Cardiac fibroblast (primary cell): ENCODE data around the gene TSFM.
A peak's percentile ranks its signal among the peaks of the same experiment; 100 is the strongest.

Source experiments
- DNase-seq, 2 donors: peaks; one replicate each; pipeline versions ENCODE4 v3.0.0 to v3.0.0-alpha.2; 2010; ENCODE audit warnings: low read depth in 2 of 2
- H3K4me3 ChIP-seq, 2 donors: replicated peaks in 1 of 2; 1 replicate in 1 of 2; 2 replicates in 1 of 2; pipeline ENCODE4 v1.5.1; 2011; ENCODE audit warnings: low read depth in 2 of 2, low read length in 2 of 2, mild to moderate bottlenecking in 2 of 2, moderate library complexity in 1 of 2
- CTCF ChIP-seq: IDR thresholded peaks from one replicate; pipeline ENCODE4 v1.5.1; 2011; ENCODE audit warnings: low read depth, mild to moderate bottlenecking, low read length, inconsistent platforms

The TSFM gene

DNA sequence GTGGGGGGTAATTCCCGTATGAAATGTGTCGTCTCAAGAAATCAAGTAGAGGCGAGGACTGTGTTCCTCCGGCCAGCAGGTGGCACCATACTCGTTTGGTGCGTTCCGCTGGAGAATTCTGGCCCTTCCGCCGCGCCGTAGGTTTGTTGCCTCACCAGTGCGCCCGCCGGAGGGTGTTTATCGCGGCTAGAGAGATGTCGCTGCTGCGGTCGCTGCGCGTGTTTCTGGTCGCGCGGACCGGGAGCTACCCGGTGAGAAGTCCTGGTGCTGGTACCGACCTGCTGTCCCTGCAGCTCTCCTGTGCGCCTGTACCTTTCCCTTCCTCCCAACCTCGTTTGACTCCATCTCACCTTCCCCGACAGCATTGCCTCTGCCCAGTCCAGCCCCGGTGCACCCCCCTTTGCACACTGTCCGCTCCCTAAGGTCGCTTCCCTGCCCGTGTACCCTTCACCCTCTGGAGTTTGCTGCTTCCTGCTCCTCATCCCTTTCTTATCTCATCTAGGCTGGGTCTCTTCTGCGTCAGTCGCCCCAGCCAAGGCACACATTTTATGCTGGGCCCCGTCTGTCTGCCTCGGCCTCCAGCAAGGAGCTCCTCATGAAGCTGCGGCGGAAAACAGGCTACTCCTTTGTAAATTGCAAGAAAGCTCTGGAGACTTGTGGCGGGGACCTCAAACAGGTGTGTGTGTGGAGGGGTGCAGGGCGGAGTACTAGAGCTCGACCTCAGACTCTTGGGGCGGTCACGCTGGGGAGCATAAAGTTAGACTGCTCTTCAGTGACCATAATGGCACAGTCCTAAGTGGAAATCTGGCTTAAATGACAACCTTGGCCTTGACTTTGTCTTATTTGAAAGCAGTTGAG, at the start of gene TSFM:
TSS of gene TSFM (plus strand) at position 180 of the 858 bp plus-strand sequence. CDS start at position 195, 15 bp downstream.
- peak; percentile 82 for TF ChIP-seq CTCF
- H3K4me3 ChIP-seq: peak within 1 kb of the TSS; percentile 98 to 99
- peak; percentile 96 for DNase-seq

GRCh38 chr12:57733928-57734327, 48.7 kb upstream of the TSFM start:
- no peak overlapping the region for H3K4me3 ChIP-seq
- DNase-seq: no peak
- TF ChIP-seq CTCF: no peak

DNA sequence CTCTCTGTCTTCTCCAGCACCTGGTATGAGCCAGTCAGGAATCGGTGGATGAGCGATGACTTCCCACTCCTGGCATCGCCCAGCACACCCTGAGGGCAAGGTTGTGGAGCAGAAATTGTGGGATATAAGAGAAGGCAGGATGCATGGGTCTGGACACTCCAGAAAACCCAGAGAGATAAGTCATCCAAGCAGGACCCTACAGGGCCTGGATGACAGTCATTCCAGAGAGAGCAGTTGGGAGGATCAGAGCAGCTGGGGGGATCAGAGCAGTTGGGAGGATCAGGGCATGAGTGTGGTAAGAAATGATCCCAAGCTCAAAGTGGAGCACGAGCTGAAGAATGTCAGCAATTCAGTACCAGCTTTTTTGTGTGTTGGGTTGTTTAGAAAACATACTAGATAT, 48.0 kb upstream of the TSFM start:
- no peak for DNase-seq
- no peak overlapping the region for H3K4me3 ChIP-seq
- TF ChIP-seq CTCF: no peak

DNA sequence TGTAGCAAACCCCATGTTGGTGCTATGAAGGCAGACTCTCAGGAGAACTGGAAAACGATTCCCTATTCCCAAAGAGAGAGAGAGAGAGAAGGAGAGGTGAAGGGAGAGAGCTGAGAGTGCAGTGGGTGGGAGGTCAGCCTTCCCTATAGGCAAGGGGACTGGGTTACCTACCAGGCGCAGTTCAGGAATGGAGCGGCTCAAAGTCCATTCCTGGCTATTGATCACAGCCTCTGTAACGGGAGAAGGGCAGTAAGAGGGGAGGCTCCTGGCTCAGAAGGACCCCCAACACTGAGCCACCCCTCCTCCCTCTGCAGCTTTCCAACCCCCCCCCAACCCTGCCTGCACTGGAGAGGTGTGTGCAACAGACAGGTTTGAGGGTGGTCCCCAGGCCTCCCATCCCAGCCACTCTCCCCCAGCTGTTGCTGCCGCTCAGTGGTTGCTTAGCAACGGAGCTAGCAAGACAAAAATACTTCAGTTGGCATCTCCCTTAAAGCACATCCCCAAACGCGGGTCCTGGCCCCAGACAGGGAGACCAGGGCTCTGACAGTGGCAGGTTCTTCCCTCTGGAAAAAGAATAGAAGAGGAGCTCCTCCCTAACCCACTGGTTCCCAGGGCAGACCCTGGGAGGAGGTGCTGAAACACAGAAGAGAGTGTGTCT, 47.3 kb upstream of the TSFM start:
- TF ChIP-seq CTCF: no peak
- no peak overlapping the region for H3K4me3 ChIP-seq
- no peak for DNase-seq

GRCh38 chr12:57735952-57736740, 46.4 kb upstream of the TSFM start:
- peak overlapping the region in 1 of 2 donors; percentile 13 for H3K4me3 ChIP-seq
- peak; percentile 36 for TF ChIP-seq CTCF
- DNase-seq: peak; percentile 30 to 33

DNA sequence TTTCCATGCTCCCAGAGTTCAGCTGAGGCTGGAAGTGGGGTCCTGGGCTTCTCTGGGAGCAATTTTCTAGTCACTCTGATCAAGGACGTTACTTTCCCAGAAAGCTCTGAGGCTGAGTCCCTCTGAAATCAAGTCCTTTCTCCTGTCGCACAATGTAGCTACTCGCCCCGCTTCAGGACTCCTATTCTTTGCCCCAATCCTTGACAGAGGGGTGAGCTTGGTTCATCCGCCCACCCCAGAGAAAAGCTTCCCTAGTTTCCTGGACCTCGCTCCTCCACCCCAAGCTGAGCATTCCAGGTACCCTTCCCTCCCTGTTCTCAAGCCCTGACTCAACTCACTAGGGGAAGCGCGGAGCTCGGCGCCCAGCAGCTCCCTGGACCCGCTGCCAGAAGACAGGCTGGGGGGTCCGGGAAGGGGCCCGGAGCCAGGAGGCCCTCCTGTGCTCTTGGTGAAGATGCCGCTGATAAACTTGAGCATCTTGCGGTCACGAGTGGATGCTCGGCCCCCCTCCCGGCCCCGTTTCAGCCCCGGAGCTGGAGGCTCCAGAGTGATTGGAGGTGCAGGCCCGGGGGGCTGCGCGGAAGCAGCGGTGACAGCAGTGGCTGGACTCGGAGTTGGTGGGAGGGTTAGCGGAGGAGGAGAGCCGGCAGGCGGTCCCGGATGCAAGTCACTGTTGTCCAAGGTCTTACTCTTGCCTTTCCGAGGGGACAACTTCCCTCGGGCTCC, 45.7 kb upstream of the TSFM start:
- no peak overlapping the region for H3K4me3 ChIP-seq
- TF ChIP-seq CTCF: no peak
- no peak for DNase-seq
